Esophagus squamous epithelium (tissue), 5 donors: ENCODE results near the gene ZNF138. TPM values are rescaled to one million over a fixed set of nuclear protein-coding genes. Genes with fewer than 3 reads are reported as not detected.

Experiments
- DNase-seq: peaks from one replicate; lab custom pipeline; 2025; lab: John Stamatoyannopoulos, UW
- H3K27ac ChIP-seq, 4 donors: fragments of 200-600 bp; sonication (generic); one replicate each; pipeline ENCODE4 v1.5.1; 2016 to 2019; ENCODE audit warnings: mild to moderate bottlenecking in 1 of 4
- H3K27me3 ChIP-seq, 4 donors: fragments of 200-600 bp; sonication (generic); 1 replicate in 3 of 4; 2 replicates in 1 of 4; pipeline versions ENCODE4 v1.5.1 to v1.6.0; 2017 to 2021; ENCODE audit warnings: antibody characterized with exemption in 1 of 4
- H3K36me3 ChIP-seq, 3 donors: fragments of 200-600 bp; sonication (generic); one replicate each; pipeline ENCODE4 v1.5.1; 2016 to 2019
- H3K4me1 ChIP-seq, 3 donors: fragments of 200-600 bp; sonication (generic); one replicate each; pipeline ENCODE4 v1.5.1; 2017 to 2019
- H3K4me3 ChIP-seq, 4 donors: fragments of 200-600 bp; sonication (generic); 1 replicate in 3 of 4; 2 replicates in 1 of 4; pipeline ENCODE4 v1.5.1; 2016 to 2019; ENCODE audit warnings: mild to moderate bottlenecking in 2 of 4, moderate library complexity in 1 of 4
- H3K9me3 ChIP-seq, 3 donors: fragments of 200-600 bp; sonication (generic); one replicate each; pipeline ENCODE4 v1.5.1; 2016 to 2019
- POLR2A ChIP-seq, 4 donors: fragments of 450-650 bp; IDR thresholded peaks; one replicate each; pipeline ENCODE4 v1.6.1; 2017; ENCODE audit warnings: antibody characterized with exemption in 4 of 4, mild to moderate bottlenecking in 4 of 4, moderate library complexity in 3 of 4
- WGBS, 2 donors: methylation state at CpG; one replicate each; pipeline ENCODE4 v1.1.5; 2018; 5-methylcytosine and 5-hydroxymethylcytosine counted together
- intact Hi-C: fragments of 100-400 bp; cut with DNase I; formaldehyde crosslinking; loops from one replicate; pipeline ENCODE4 v1.15.0; 2022
- total RNA-seq, 4 donors: library from RNA; depleted of rRNA; stranded (reverse); fragments of >200 nt; gene quantifications; one replicate each; pipeline ENCODE4 v1.1.0, GENCODE V29; 2016
- TF ChIP-seq, protein P1 (sequence below), 6 experiments: fragments of 450-650 bp in 4 of 6; fragments of 200-600 bp in 2 of 6; sonication (generic) in 2 of 6; IDR thresholded peaks; one replicate each; pipeline ENCODE4 v1.5.1; 2016 to 2019; ENCODE audit warnings: antibody characterized with exemption in 6 of 6, mild to moderate bottlenecking in 4 of 6, moderate library complexity in 4 of 6
- donor health status: DM: yes; HTN: yes; CAD: no.

Gene ZNF138
- total RNA-seq, 4 donors from 2014 or later, result 7.2 to 14.0 (median 12.1) TPM

GRCh38 chr7:64882341-64883112 is 88.3 kb downstream of the ZNF138 start:
- no peaks in the 10 kb centered on the region for H3K27me3 ChIP-seq
- no peak for TF ChIP-seq POLR2A (IDR thresholded peaks at IDR 0.05)
- TF ChIP-seq, protein P1, sequence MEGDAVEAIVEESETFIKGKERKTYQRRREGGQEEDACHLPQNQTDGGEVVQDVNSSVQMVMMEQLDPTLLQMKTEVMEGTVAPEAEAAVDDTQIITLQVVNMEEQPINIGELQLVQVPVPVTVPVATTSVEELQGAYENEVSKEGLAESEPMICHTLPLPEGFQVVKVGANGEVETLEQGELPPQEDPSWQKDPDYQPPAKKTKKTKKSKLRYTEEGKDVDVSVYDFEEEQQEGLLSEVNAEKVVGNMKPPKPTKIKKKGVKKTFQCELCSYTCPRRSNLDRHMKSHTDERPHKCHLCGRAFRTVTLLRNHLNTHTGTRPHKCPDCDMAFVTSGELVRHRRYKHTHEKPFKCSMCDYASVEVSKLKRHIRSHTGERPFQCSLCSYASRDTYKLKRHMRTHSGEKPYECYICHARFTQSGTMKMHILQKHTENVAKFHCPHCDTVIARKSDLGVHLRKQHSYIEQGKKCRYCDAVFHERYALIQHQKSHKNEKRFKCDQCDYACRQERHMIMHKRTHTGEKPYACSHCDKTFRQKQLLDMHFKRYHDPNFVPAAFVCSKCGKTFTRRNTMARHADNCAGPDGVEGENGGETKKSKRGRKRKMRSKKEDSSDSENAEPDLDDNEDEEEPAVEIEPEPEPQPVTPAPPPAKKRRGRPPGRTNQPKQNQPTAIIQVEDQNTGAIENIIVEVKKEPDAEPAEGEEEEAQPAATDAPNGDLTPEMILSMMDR (IDR thresholded peaks at IDR 0.05), result no peak
- H3K27ac ChIP-seq, result peak overlapping the region; percentile 50 to 86 (median 80)
- peak overlapping the region; percentile 54 to 73 (median 60) for H3K4me3 ChIP-seq
- no peak for DNase-seq
- peaks cover 0 to 6% (median 0%) of the 10 kb centered on the region in 3 donors for H3K36me3 ChIP-seq
- peaks cover 5 to 33% (median 7%) of the 10 kb centered on the region in 3 donors for H3K4me1 ChIP-seq
- WGBS, 2 donors, result 17 to 34% methylated on average over 4 to 10 of the region's 55 CpGs
- peaks cover 0 to 21% (median 0%) of the 10 kb centered on the region in 3 donors for H3K9me3 ChIP-seq
- intact Hi-C loops, result no loop called here

Other genes starting within 250 kb of the ZNF138 start
- 10 to 100 TPM in 1 of 4 donors, 1 to 10 TPM in 3; 5.5 to 10.3 (median 7.4) TPM for gene ZNF680, start 231.4 kb upstream of the ZNF138 start, total RNA-seq
- 1 to 10 TPM; 3.3 to 6.5 (median 4.6) TPM for gene ZNF107, start 128.3 kb upstream of the ZNF138 start, total RNA-seq
- gene ZNF273, start 108.8 kb downstream of the ZNF138 start, total RNA-seq, result 10 to 100 TPM in 3 of 4 donors, 1 to 10 TPM in 1; 8.0 to 43.3 (median 14.0) TPM
- gene ZNF117, start 196.6 kb downstream of the ZNF138 start, total RNA-seq, result 10 to 100 TPM in 2 of 4 donors, 1 to 10 TPM in 2; 3.7 to 17.3 (median 10.9) TPM
- gene ERV3-1, start 212.3 kb downstream of the ZNF138 start, total RNA-seq, result 10 to 100 TPM; 15.4 to 30.9 (median 18.6) TPM